Measurements from ENCODE around the gene MAN1A2. TPM values are rescaled to one million over a fixed set of nuclear protein-coding genes. Genes with fewer than 3 reads are reported as not detected.

MAN1A2 gene
- total RNA-seq (2021; ENCODE audit: unreplicated experiment) (28.7 TPM), Bru-seq, nascent RNA (percentile 76 among the genes with signal in this experiment), BruChase-seq, experiment 1, labeled RNA remaining after a 2-hour chase (percentile 69 among the genes with signal in this experiment), BruChase-seq, experiment 2, labeled RNA remaining after a 6-hour chase (percentile 78 among the genes with signal in this experiment)
- polyA plus RNA-seq (2012; ENCODE audit: insufficient read length): 10.2 TPM
- long read RNA-seq, full-length matches to known transcripts: 12 of 35 reads
- long read RNA-seq, partial matches to known transcripts: 15 of 35 reads
- long read RNA-seq, other reads (novel, unspliced or antisense): 8 of 35 reads

- in situ Hi-C loops (cut with HindIII; ENCODE audit: low pct_unique_long_range_greater_than_20kb, low sequenced_read_pairs) (no loop called here), intact Hi-C loops (cut with micrococcal nuclease; ENCODE audit: unreplicated experiment) (no loop called here)
- Histone ChIP-seq H3K4me1 (ENCODE audit: control insufficient read depth, insufficient read depth, low read length) (peaks cover 13% of the 10 kb centered on the region), H3K27me3 (ENCODE audit: control insufficient read depth, insufficient read depth, low read length) (no peaks in the 10 kb centered on the region), H3K9me3 (ENCODE audit: control insufficient read depth, insufficient read depth, low read depth, low read length) (no peaks in the 10 kb centered on the region), H3K4me3 (ENCODE audit: low read depth in 2 of 2, low read length in 2 of 2) (peak within 1 kb of the TSS; percentile 81 to 93), H3K36me3 (ENCODE audit: control insufficient read depth, insufficient read depth, low read length) (no peaks in the 10 kb centered on the region; the same call in 1 of the 2 replicates), H3K27ac (ENCODE audit: low read length) (peak within 1 kb of the TSS; percentile 89)
- DNase-seq (ENCODE audit: low read depth, low spot score): no peak
- no TSS peak for BruUV-seq (replicated peaks)
- TF ChIP-seq POLR2AphosphoS5 (IDR thresholded peaks at IDR 0.05; ENCODE audit: low read depth, low read length) (peak; percentile 44; the same call in 1 of the 2 replicates), CTCF (IDR thresholded peaks at IDR 0.05) (no peak), SIN3A (IDR thresholded peaks at IDR 0.05; ENCODE audit: borderline replicate concordance, insufficient read depth, low read depth, low read length) (peak; percentile 51; the same call in 1 of the 2 replicates)
- POLR2A ChIA-PET: no interaction called here
- ATAC-seq: peak; percentile 90
- CTCF ChIA-PET: no interaction called here
Observed at GRCh38 chr1:117367046-117368025, at the start of gene MAN1A2. Gene MAN1A2, plus strand, starts transcription at chr1:117367449. Its CDS starts 735 bp downstream, at chr1:117368184.

GRCh38 chr1:117318011-117318410, 49.2 kb upstream of the MAN1A2 start:
- Histone ChIP-seq H3K36me3 (ENCODE audit: control insufficient read depth, insufficient read depth, low read length) (no peaks in the 10 kb centered on the region), H3K27ac (ENCODE audit: low read length) (no peak overlapping the region), H3K4me3 (ENCODE audit: low read depth in 2 of 2, low read length in 2 of 2) (no peak overlapping the region), H3K9me3 (ENCODE audit: control insufficient read depth, insufficient read depth, low read depth, low read length) (no peaks in the 10 kb centered on the region), H3K4me1 (ENCODE audit: control insufficient read depth, insufficient read depth, low read length) (no peaks in the 10 kb centered on the region), H3K27me3 (ENCODE audit: control insufficient read depth, insufficient read depth, low read length) (peaks cover 5% of the 10 kb centered on the region; the same call in 1 of the 2 replicates)
- BruUV-seq (replicated peaks): no TSS peak
- in situ Hi-C loops (cut with HindIII; ENCODE audit: low pct_unique_long_range_greater_than_20kb, low sequenced_read_pairs) (no loop called here), intact Hi-C loops (cut with micrococcal nuclease; ENCODE audit: unreplicated experiment) (no loop called here)
- ChIA-PET CTCF (no interaction called here), POLR2A (no interaction called here)
- DNase-seq (ENCODE audit: low read depth, low spot score): no peak
- TF ChIP-seq CTCF (IDR thresholded peaks at IDR 0.05): no peak
- ATAC-seq: no peak

- DNase-seq (ENCODE audit: low read depth, low spot score): no peak
- ATAC-seq: no peak
- Histone ChIP-seq H3K9me3 (ENCODE audit: control insufficient read depth, insufficient read depth, low read depth, low read length) (no peaks in the 10 kb centered on the region), H3K36me3 (ENCODE audit: control insufficient read depth, insufficient read depth, low read length) (no peaks in the 10 kb centered on the region), H3K4me1 (ENCODE audit: control insufficient read depth, insufficient read depth, low read length) (no peaks in the 10 kb centered on the region), H3K27me3 (ENCODE audit: control insufficient read depth, insufficient read depth, low read length) (peaks cover 5% of the 10 kb centered on the region; the same call in 1 of the 2 replicates), H3K27ac (ENCODE audit: low read length) (no peak overlapping the region), H3K4me3 (ENCODE audit: low read depth in 2 of 2, low read length in 2 of 2) (no peak overlapping the region)
- no peak for TF ChIP-seq POLR2AphosphoS5 (IDR thresholded peaks at IDR 0.05; ENCODE audit: low read depth, low read length)
- no peak for TF ChIP-seq REST (IDR thresholded peaks at IDR 0.05; ENCODE audit: insufficient read depth in 1 of 2, low read depth in 2 of 2, low read length in 1 of 2)
- TF ChIP-seq SIN3A (IDR thresholded peaks at IDR 0.05; ENCODE audit: borderline replicate concordance, insufficient read depth, low read depth, low read length): no peak
- TF ChIP-seq CTCF (IDR thresholded peaks at IDR 0.05): no peak
- no peak for TF ChIP-seq TCF7L2 (IDR thresholded peaks at IDR 0.05; ENCODE audit: low read depth, low read length)
- intact Hi-C loops (cut with micrococcal nuclease; ENCODE audit: unreplicated experiment): no loop called here
- ChIA-PET POLR2A (no interaction called here), CTCF (no interaction called here)
- BruUV-seq (replicated peaks): no TSS peak
- in situ Hi-C loops (cut with HindIII; ENCODE audit: low pct_unique_long_range_greater_than_20kb, low sequenced_read_pairs): no loop called here
Observed at GRCh38 chr1:117318426-117318825, 48.8 kb upstream of the MAN1A2 start.

All from Panc1 (cell line).